KBM-7 (cell line): Measurements from ENCODE around the gene SLC50A1.
A peak's percentile ranks its signal among the peaks of the same experiment; 100 is the strongest.
"Not testable (repeated sequence)": the region's sequence is repeated elsewhere in the genome, so short reads cannot be mapped to it uniquely, and the experiment has no call there.

Experiments used
- DNase-seq: peaks from one replicate; pipeline ENCODE4 v3.0.0-alpha.2; 2015
- in situ Hi-C: fragments of 300-500 bp; cut with MboI; formaldehyde crosslinking; loops from 2 replicates; pipeline ENCODE4 v1.14.3; 2020; ENCODE audit warnings: low sequenced_read_pairs, low pct_unique_long_range_greater_than_20kb, mixed read lengths

The SLC50A1 gene

GRCh38 chr1:155166051-155166470 lies 30.4 kb downstream of the SLC50A1 start:
- DNase-seq: no peak
- in situ Hi-C loops: loop anchor here (10.0 kb wide), 1 partner anchor 81 kb away; no protein-coding TSS in a partner anchor

- DNase-seq: peak; percentile 93
- in situ Hi-C loops: loop anchor here (10.0 kb wide), 1 partner anchor 82 kb away; no protein-coding TSS in a partner anchor
Measured at GRCh38 chr1:155166471-155167165, 31.0 kb downstream of the SLC50A1 start.

GRCh38 chr1:155167166-155168104 lies 31.8 kb downstream of the SLC50A1 start:
- in situ Hi-C loops: loop anchor here (10.0 kb wide), 1 partner anchor 83 kb away; no protein-coding TSS in a partner anchor
- DNase-seq: peak; percentile 91

- not testable (repeated sequence) for DNase-seq
- in situ Hi-C loops: loop anchor here (10.0 kb wide), 1 partner anchor 83 kb away; no protein-coding TSS in a partner anchor
Measured at GRCh38 chr1:155168105-155168445, 32.4 kb downstream of the SLC50A1 start.

GRCh38 chr1:155168456-155169210 lies 33.0 kb downstream of the SLC50A1 start:
- no peak for DNase-seq
- in situ Hi-C loops: loop anchor here (10.0 kb wide), 1 partner anchor 84 kb away; no protein-coding TSS in a partner anchor

GRCh38 chr1:155169541-155169940 lies 33.9 kb downstream of the SLC50A1 start:
- in situ Hi-C loops: loop anchor here (10.0 kb wide), 1 partner anchor 85 kb away; no protein-coding TSS in a partner anchor
- no peak for DNase-seq

GRCh38 chr1:155170101-155170785 lies 34.6 kb downstream of the SLC50A1 start:
- in situ Hi-C loops: no loop called here
- no peak for DNase-seq

GRCh38 chr1:155170806-155171205 lies 35.2 kb downstream of the SLC50A1 start:
- in situ Hi-C loops: no loop called here
- DNase-seq: no peak

- in situ Hi-C loops: no loop called here
- DNase-seq: no peak
Measured at GRCh38 chr1:155171836-155172731, 36.4 kb downstream of the SLC50A1 start.

- DNase-seq: peak; percentile 95
- in situ Hi-C loops: no loop called here
Measured at GRCh38 chr1:155172732-155173477, 37.3 kb downstream of the SLC50A1 start, which contains the start of gene KRTCAP2. Gene KRTCAP2, minus strand, starts transcription at chr1:155173304. Its CDS starts 80 bp downstream, at chr1:155173224.

GRCh38 chr1:155173478-155174323 lies 38.0 kb downstream of the SLC50A1 start, which contains the start of gene TRIM46:
Gene TRIM46, plus strand, starts transcription at chr1:155173849. Its CDS starts 118 bp downstream, at chr1:155173967.
- in situ Hi-C loops: no loop called here
- DNase-seq: no peak

- in situ Hi-C loops: no loop called here
- no peak for DNase-seq
Measured at GRCh38 chr1:155174324-155175280, 39.0 kb downstream of the SLC50A1 start.

- DNase-seq: no peak
- in situ Hi-C loops: no loop called here
Measured at GRCh38 chr1:155175281-155175926, 39.8 kb downstream of the SLC50A1 start.

- DNase-seq: no peak
- in situ Hi-C loops: no loop called here
Measured at GRCh38 chr1:155175927-155176371, 40.3 kb downstream of the SLC50A1 start.
